T1000 (cell line): ENCODE measurements around the gene KRT80.

Source experiments
- DNase-seq: peaks from one replicate; lab custom pipeline; 2025; ENCODE audit warnings: mixed read lengths; lab: John Stamatoyannopoulos, UW

The KRT80 gene

GRCh38 chr12:52152905-52153317 is 38.9 kb downstream of the KRT80 start:
- no peak for DNase-seq

- no peak for DNase-seq
These were observed 39.7 kb downstream of the KRT80 start for GRCh38 chr12:52151837-52152783.

- no peak for DNase-seq
These were observed 40.5 kb downstream of the KRT80 start for GRCh38 chr12:52151153-52151836.

- no peak for DNase-seq
These were observed 42.1 kb downstream of the KRT80 start for GRCh38 chr12:52149651-52150241.

GRCh38 chr12:52149182-52149641 is 42.6 kb downstream of the KRT80 start:
- DNase-seq, result no peak

GRCh38 chr12:52148464-52149181 is 43.2 kb downstream of the KRT80 start:
- DNase-seq, result no peak

- no peak for DNase-seq
These were observed 43.8 kb downstream of the KRT80 start for GRCh38 chr12:52147964-52148463.

GRCh38 chr12:52147367-52147963 is 44.3 kb downstream of the KRT80 start:
- peak; percentile 98 for DNase-seq

- no peak for DNase-seq
These were observed 44.9 kb downstream of the KRT80 start for GRCh38 chr12:52146822-52147366.

GRCh38 chr12:52146089-52146821 is 45.6 kb downstream of the KRT80 start:
- no peak for DNase-seq

- no peak for DNase-seq
These were observed 46.4 kb downstream of the KRT80 start for GRCh38 chr12:52145228-52146088.

- no peak for DNase-seq
These were observed 47.1 kb downstream of the KRT80 start for GRCh38 chr12:52144512-52145227.

- DNase-seq, result no peak
These were observed 49.4 kb downstream of the KRT80 start for GRCh38 chr12:52142431-52142830.

GRCh38 chr12:52141875-52142274 is 49.9 kb downstream of the KRT80 start:
- DNase-seq, result no peak

- DNase-seq, result no peak
These were observed 50.5 kb downstream of the KRT80 start for GRCh38 chr12:52141306-52141705.

GRCh38 chr12:52139579-52140062 is 52.2 kb downstream of the KRT80 start:
- no peak for DNase-seq

GRCh38 chr12:52139147-52139546 is 52.7 kb downstream of the KRT80 start:
- DNase-seq, result no peak

GRCh38 chr12:52137746-52138145 is 54.1 kb downstream of the KRT80 start:
- DNase-seq, result no peak
